Stimulated activated CD8-positive, alpha-beta memory T cell treated with anti-CD3 and anti-CD28 coated beads, Interleukin-7, amount 100 ng/mL, for 24 hours (primary cell): Measurements from ENCODE around the gene COL4A2.
"Not testable (repeated sequence)": the region's sequence is repeated elsewhere in the genome, so short reads cannot be mapped to it uniquely, and the experiment has no call there.

Source experiments
- DNase-seq: peaks from one replicate; pipeline ENCODE4 v3.0.0-alpha.2; 2020; ENCODE audit warnings: low read depth

The COL4A2 gene

DNA sequence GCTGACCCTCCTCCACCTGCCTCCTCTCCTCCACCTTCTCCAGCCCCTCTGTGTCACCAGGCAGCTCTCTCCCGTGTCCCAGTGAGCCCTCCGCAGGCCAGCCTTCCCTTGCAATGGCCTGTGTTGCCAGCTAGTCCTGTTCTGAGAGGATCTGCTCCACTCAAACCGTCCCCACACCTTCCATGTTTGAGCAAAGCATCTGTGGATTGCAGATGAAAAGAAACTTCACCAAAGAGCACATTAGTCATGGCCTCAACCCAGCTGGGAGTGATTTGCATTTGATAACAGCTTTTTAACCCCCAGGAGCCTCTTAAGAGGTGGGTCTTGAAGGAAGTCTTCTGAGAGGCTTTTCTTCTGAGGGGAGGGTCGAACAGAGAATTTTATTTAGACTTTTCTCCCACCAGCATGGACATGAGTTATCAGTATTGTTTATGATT lies 72.8 kb downstream of the COL4A2 start:
- no peak for DNase-seq

DNA sequence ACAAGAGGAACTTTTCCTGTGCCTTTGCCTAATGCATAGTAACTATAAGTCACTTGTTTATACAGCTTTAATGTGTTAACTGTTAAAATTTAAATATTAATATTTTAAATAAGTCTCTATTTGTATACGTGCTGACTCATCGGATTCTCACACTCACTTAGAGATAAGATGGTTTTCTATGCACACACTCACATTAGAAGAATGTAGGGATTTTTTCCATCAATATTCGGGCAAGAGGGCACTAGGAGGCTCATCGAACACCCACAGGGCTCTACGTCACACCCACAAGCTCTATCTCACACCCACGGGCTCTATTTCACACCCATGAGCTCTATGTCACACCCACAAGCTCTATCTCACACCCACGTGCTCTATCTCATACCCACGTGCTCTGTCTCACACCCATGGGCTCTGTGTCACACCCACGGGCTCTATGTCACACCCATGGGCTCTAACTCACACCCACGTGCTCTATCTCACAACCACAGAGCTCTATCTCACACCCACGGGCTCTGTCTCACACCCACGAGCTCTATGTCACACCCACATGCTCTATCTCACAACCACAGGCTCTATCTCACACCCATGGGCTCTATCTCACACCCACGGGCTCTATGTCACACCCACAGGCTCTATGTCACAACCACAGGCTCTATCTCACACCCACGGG lies 73.4 kb downstream of the COL4A2 start:
- no peak for DNase-seq

DNA sequence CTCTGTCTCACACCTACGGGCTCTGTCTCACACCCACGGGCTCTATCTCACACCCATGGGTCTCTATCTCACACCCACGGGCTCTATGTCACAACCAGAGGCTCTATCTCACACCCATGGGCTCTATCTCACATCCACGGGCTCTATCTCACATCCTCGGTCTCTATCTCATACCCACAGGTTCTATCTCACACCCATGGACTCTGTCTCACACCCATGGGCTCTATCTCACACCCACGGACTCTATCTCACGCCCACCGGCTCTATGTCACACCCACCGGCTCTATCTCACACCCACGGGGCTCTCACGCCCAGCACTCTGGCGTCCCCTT lies 73.9 kb downstream of the COL4A2 start:
- no peak for DNase-seq

DNA sequence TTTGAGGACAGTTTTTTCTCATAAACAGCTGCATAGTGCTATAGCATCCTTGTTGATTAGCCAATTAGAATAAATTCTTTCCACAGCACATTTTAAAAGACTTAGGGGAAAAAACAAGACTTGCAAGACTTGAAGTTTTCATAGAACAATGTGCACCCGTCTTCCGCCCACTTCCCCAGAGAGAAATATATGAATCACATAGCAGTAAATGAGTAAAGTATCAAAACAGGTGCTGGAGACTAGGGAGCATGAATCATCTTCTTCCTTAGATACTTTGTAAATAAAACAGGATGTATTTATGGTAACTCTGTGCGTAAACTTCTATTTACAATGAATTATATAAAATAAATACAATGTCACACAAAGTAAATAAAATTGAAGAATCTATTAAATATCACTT lies 75.1 kb downstream of the COL4A2 start:
- DNase-seq, result no peak

DNA sequence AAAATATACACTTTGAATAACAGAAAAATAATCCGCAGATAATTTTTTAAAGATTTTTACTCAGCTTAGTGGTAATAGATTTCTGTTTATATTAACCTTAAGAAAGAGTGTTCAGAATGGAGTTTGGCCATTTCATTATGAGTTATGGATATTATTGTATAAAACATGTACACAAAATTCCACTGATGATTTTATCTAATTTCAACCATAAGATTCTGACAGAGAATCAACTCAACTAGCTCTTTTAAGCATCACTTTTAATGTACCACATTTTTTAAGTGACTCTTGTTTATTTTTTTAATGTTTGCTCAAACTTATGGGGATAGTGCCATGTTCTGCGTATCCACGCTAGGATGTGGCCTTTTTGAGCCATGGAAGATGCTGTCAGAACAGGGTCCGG lies 75.7 kb downstream of the COL4A2 start:
- no peak for DNase-seq

DNA sequence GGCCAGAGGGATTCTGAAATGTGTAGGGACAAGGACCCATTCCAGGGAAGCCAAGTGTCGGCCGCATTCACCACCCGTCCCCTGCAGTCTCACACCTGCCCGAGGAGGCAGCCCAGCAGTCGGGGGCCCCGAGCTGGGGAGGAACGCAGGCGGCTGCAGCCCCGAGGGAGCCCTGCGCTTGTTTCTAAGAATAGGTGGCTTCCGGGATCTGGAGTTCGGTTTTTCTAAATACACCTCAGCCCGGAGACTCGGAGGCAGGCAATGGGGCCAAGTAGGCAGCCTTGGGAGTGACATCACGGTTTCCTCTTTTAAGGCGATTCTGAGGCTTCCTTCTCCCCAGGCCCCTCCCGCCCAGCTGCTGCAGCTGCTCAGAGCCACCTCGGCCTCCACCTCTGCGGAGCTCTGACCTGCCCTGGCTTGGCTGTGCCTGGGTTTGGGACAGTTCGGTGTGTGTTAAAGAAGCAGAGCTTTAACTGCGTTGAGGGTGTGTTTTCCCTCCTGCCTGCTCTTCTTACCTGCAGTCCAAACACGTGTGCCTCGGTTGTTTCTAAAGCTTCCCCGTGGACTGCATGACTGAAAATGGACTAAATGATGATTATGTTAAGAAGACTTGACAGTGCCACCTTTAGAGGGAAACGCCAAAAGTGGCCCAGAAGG lies 80.5 kb downstream of the COL4A2 start:
- DNase-seq, result no peak

DNA sequence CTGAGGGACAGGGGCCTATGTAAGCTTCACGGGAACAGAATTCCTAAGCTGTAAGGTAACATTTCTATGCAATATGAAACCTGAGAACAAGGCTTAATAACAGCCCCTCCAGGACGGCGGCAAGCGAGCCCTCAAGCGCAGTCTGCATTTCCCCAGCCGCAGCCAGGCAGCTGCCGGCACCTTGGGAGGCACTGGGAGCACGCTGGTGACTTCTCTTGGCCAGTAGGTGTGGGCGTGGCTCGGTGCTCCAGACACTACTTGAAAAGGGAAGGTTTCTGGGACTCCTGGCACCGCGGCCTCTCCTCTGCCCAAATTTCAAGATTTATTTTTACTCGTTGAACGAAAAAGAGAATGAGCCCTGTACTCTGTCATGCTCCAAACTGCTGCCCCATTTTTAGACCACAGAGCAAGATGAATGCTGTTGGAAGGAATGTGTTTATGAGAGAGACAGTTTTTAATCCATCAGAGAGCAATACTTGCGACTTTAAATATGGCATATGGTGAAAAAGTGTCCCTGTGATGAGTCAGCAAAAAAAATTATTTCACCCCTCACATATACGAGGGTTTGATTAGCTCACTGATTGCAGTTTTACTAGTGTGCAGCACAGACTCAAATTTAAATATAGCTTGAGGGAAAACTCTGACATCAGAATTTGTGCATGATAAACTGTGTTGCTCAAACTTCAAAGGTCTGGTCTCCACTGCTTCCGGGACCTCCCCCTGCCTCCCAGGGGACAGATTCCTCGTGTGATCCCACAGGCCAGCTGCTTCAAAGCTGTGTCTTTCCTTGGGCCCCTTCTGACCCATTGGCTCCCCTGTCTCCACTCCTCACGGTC lies 81.2 kb downstream of the COL4A2 start:
- DNase-seq, result no peak

DNA sequence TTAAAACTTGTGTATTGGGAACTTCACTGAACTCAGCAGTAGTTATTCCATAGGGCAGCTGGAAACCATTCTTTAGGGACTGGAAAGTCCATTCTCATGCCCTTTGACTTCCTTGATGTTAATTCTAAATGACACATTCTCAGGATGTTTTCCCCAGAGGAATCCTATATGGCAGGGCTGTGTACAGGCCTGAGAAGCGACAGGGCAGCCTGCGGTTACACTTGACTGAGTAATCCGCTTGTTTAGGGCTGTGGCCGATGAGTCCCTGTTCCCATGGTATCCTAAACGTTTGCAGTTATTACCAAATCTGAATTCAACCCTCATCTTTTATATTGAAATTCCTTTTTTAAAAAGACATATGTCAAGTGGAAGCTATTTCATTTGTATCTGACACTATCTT lies 83.5 kb downstream of the COL4A2 start:
- no peak for DNase-seq

DNA sequence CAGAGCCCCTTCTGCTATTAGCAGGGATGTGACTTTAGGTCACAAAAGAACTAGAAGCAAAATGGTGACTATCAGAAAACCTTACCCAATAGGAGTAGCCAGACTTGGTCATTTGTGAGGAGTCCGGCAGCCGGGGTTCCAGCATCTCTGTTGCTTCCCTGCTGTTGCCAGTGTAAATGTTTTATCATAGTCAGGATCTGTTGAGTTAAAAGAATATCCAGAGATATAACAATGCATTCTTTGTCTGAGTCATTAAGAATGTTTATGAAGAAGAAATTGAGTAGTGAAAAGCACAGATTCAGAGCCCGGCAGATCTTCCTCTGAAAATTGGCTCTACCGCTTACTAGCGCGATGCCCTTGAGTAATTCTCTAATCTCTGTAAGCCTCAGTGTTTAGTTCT lies 84.2 kb downstream of the COL4A2 start:
- DNase-seq, result no peak

DNA sequence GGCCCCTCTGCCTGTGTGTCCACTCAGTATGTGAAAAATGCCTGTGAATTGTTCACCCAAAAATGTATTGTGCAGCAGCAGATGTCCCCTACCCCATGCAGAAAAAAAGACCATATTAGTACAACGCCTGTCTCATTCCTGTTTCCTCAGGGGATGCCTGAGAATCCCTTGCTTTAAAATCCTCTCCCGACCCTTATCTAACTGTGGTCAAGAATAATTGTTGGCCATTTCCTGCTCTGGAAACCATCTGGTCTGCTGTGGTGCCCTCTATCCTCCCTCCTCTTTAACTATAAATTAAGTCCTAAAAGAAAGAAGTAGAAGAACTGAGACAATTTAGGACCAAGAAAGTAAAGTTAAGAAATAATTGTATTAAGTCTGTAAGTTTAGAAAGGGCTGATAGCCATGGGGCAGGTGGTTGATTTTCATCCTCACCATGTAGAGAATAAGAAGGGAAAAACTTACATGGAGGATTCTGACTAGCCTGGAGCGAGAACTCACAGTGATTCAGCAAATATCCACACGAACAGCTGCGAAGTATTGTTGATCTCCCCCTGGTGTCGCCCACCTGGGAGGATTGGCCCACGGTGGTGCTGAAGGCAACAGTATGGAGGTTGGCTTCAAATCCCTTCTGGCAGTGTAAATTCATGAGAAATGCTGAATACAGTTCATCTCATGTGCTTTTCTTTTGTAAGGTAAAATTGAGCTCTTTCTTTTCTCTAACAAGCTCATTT lies 85.6 kb downstream of the COL4A2 start:
- DNase-seq, result no peak

DNA sequence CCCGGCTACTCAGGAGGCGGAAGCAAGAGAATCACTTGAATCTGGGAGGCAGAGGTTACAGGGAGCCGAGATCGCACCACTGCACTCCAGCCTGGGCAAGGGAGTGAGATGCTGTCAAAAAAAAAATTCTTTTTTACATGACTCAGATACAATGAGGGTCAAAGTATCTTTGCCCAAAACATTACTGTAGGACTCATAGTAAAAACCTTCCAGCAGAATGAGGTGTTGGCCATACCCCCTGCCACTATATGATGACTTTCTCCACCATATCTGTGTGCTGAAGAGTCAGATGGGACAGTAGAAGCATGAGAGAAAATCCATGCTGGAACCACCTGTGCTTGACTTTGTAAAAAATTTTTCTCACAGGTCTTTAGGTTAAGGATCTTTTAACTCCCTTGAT lies 86.7 kb downstream of the COL4A2 start:
- DNase-seq, result no peak

DNA sequence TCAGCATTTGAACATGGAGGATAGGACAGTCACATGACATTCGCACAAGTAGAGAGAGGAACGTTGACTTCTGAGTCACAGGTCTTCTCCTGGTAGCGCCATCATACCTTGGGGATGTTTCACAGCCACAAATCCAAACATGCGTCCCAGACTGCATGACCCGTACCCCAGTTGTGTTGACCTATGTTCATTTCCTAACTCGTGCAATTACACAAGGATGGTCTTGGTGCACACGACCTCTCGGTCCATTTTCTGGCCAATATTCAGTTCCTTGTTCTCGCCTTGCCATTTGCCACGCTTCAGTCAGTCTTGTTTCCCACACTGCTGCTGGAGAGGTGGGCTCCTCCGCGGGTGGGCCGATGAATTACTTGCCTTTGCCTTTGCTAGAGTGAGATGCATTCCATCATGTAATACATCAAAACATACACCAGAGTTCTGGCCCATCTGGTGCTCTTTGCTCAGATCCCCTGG lies 87.3 kb downstream of the COL4A2 start:
- no peak for DNase-seq

DNA sequence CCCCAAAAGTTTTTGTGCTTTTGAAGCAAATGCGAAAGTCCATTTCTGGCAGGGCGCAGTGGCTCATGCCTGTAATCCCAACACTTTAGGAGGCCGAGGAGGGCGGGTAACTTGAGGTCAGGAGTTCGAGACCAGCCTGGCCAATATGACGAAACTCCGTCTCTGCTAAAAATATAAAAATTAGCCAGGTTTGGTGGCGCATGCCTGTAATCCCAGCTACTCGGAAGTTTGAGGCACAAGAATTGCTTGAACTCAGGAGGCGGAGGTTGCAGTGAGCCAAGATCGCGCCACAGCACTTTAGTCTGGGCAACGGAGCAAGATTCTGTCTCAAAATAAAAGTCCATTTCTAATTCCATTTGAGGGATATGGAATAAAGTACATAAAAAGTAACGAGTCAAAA lies 88.5 kb downstream of the COL4A2 start:
- not testable (repeated sequence) for DNase-seq

DNA sequence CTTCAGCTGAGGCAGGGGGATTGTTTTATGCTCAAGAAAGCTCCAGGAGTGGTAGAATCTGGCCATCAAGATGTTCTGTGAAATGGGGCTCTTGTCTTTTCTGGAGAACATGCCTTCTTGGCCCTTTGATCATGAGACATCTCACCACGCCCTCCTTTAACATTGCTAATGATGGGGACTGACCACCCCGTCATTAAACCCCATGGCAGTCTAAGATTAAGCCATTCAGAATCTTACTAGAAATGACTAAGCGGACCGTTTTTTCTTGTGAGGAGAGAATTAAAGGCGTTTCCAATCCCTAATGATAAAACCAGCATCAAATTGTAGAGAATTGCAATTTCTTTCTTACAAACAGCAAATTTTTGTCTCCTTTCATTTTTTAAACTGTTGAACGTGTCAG lies 89.4 kb downstream of the COL4A2 start:
- DNase-seq, result no peak

DNA sequence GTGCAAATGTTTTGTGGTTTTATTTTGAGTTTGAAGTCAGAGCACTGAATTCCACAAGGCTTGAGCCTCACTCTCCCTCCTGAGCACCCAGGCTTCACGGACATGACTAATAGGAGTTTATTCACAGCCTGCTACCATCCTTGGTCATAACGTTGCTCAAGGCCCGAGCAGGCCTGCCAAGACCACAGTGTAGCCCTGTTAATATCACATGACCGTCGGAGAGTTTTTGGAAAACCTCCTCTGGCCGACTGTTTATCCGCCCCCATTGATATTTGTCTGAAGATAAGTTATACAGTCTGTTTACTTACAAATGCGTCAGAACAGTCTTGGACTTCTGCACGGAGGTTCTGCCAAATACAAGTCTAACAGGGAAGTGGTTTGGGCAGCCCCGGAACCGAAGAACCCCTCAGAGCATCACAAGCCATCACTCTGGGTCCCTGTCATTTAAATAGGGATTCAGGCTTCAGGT lies 89.9 kb downstream of the COL4A2 start:
- DNase-seq, result no peak

DNA sequence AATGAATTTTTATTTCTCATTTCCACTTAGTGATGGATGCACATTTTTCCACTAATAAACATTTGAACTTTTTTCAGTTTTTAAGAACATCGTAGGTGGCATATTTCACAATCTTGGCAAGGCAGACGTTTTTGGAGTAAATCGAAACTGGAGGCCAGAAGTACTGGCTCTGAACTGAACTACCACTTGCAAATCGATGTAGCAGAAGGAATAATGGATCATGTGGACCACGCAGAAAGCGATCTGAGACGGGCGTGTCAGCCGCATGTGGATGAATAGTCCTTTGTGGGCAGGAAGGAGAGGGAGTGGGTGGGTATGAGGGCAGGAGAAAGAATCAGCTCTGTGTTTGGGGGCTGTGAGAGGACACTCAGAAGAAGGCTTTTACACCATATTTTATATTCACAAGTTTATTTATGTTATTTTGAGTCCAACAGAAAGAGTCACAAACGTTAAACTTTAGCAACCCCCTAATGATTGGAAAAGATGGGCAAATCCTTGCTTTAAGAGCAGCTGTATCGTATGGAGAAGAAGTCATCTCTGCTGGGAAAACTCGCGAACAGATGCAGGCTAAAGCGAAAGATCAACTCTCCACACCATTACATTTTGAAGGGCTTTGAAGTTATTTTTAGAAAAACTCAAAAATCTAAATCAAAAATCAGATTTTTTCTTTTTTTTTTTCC lies 90.5 kb downstream of the COL4A2 start:
- no peak for DNase-seq

DNA sequence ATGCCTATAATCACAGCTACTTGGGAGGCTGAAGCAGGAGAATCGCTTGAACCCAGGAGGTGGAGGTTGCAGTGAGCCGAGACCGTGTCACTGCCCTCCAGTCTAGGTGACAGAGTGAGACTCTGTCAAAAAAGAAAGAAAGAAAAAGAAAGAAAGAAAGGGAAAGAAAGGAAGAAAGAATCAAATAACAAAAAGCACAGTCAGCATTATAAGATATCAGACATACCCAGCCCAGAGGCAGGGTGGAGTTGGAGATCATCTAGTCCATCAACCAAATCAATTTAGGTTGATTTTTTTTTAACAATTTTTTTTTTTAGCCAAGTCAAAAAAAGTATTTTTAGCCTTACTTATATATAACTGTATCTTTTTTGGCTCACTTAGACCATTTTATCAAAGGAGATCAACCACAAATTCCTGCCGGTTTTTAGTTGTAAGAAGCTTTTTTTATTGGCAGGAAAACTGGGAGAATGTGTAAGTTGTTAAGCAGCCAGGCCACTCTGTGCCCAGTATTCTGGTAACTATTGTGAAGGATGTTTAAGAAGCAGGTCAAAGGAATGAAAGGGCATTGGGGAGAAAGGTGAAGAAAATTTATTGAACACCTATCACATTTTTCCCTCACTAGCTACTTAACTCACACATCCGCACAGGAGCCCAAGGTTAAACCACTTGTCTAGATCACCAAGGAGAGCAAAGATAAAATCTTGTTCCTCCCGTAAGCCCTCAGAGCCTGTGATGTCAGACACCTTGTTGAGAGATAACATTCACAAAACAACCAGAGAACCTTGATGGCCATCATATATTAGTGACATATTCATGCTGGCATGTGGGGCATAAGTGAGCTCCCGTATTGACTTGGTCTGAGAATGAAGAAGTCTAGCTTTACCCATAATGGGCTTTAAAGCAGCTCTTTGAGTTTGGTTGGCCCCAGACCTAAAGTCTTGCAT lies 91.8 kb downstream of the COL4A2 start:
- no peak for DNase-seq

DNA sequence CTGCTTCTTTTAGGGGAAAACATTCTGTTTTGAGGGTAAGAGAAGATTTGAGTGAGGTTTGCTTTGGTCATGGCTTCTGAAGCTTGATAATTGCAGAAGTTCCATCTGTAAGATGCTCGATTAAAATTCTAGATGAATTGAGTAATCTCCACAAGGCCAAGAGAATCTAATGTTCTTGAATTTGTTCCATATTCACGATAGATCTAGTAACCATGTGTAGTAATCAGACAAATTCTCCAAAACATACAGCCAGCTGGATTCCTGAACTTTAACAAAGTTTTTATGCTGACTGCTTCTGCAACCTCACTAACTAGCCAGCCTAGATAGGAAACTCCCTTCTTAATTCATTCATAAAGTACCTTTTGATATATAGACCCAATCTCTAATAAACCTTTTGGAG lies 92.7 kb downstream of the COL4A2 start:
- DNase-seq, result no peak

DNA sequence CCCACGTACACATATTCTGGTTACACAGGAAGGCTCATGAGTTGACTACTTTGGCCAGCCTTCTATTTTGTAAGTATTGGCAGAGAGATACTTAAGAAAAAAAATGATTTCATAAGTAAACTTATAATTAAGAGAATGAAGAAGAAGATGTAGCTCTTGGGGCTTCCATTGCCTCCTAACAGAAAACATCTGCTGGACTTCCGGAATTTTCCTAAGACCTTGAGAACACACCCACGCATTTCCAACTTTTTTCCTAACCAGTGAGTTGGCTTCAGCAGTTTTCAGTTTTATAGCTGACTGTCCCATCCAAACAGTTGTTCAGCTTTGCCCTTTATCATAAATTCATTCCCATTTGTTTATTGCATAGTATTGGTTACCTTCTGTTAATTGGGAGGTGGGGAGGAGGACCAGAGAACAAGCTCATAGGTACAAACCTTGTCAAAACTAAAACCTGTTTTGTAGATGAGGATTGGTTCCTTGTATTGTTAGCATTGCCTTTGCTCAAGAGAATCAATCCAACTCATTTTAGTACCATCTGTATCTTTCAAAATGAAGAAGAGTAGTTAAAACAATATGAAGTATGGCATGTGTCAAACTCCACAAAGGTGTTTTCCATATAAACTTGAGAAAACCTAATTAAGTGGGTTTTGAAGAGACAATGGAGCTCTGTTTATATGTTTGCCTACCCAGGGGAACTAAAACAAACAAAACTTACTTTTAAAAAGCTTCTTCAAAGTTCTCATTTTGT lies 93.9 kb downstream of the COL4A2 start:
- DNase-seq, result no peak
